Gastrocnemius medialis (tissue), 4 donors: Measurements from ENCODE around the gene ZBTB49. TPM values are rescaled to one million over a fixed set of nuclear protein-coding genes. Genes with fewer than 3 reads are reported as not detected.

Experiments
- ATAC-seq, 2 donors: fragments of 150-250 bp; one replicate each; pipeline ENCODE4 v1.9.1; 2016
- DNase-seq, 2 donors: peaks; one replicate each; pipeline ENCODE4 v3.0.0-alpha.2; 2019
- H3K27ac ChIP-seq, 4 donors: fragments of 200-600 bp; sonication (generic); 1 replicate in 1 of 4; 2 replicates in 3 of 4; pipeline ENCODE4 v1.5.1; 2016 to 2018; ENCODE audit warnings: mild to moderate bottlenecking in 2 of 4, moderate library complexity in 1 of 4
- H3K27me3 ChIP-seq, 3 donors: fragments of 200-600 bp; sonication (generic) in 2 of 3; 1 replicate in 1 of 3; 2 replicates in 2 of 3; pipeline versions ENCODE4 v1.5.1 to v1.6.0; 2016 to 2019; ENCODE audit warnings: mild to moderate bottlenecking in 1 of 3, moderate library complexity in 1 of 3
- H3K36me3 ChIP-seq, 2 donors: fragments of 200-600 bp; sonication (generic) in 1 of 2; one replicate each; pipeline ENCODE4 v1.5.1; 2017 to 2018
- H3K4me1 ChIP-seq, 2 donors: fragments of 200-600 bp; sonication (generic) in 1 of 2; one replicate each; pipeline ENCODE4 v1.5.1; 2016 to 2017; ENCODE audit warnings: mild to moderate bottlenecking in 2 of 2
- H3K4me3 ChIP-seq, 4 donors: fragments of 200-600 bp; sonication (generic) in 3 of 4; 1 replicate in 1 of 4; 2 replicates in 3 of 4; pipeline ENCODE4 v1.5.1; 2016 to 2019; ENCODE audit warnings: mild to moderate bottlenecking in 2 of 4
- H3K9me3 ChIP-seq, 3 donors: fragments of 200-600 bp; sonication (generic) in 2 of 3; 1 replicate in 1 of 3; 2 replicates in 2 of 3; pipeline ENCODE4 v1.5.1; 2016 to 2019
- POLR2A ChIP-seq, 2 donors: fragments of 450-650 bp; IDR thresholded peaks; one replicate each; pipeline ENCODE4 v1.6.1; 2017; ENCODE audit warnings: antibody characterized with exemption in 2 of 2, mild to moderate bottlenecking in 2 of 2, moderate library complexity in 2 of 2
- in situ Hi-C, 4 donors: fragments of 200-750 bp; cut with MboI; loops; one replicate each; pipeline versions ENCODE4 v1.15.0 to v1.8.0; 2017; ENCODE audit warnings: low sequenced_read_pairs in 4 of 4
- intact Hi-C: fragments of 100-400 bp; cut with DNase I; formaldehyde crosslinking; loops from one replicate; pipeline ENCODE4 v1.15.1; 2023; ENCODE audit warnings: low total_unique reads
- total RNA-seq, 4 donors: library from RNA; depleted of rRNA; stranded (reverse); fragments of >200 nt; gene quantifications; one replicate each; pipeline versions ENCODE4 v1.1.0 to v1.2.3, GENCODE V29; 2016
- TF ChIP-seq, protein P1 (sequence below), 5 experiments: fragments of 450-650 bp in 3 of 5; fragments of 200-600 bp in 2 of 5; sonication (generic) in 2 of 5; IDR thresholded peaks in 4 of 5; conservative IDR thresholded peaks in 1 of 5; 1 replicate in 4 of 5; 2 replicates in 1 of 5; pipeline ENCODE4 v1.5.1; 2016 to 2019; ENCODE audit warnings: antibody characterized with exemption in 5 of 5, mild to moderate bottlenecking in 3 of 5, moderate library complexity in 3 of 5

Gene ZBTB49
- total RNA-seq, 4 donors from 2014 or later: 1.7 to 2.8 (median 2.5) TPM

- in situ Hi-C loops (no loop called here), intact Hi-C loops (no loop called here)
- Histone ChIP-seq H3K27ac (no peak overlapping the region), H3K9me3 (no peaks in the 10 kb centered on the region), H3K4me3 (no peak overlapping the region), H3K27me3 (no peaks in the 10 kb centered on the region), H3K4me1 (no peaks in the 10 kb centered on the region), H3K36me3 (peaks cover 0 to 23% of the 10 kb centered on the region in 2 donors)
- ATAC-seq: no peak
- DNase-seq: no peak
- TF ChIP-seq POLR2A (IDR thresholded peaks at IDR 0.05): no peak
- TF ChIP-seq, protein P1, sequence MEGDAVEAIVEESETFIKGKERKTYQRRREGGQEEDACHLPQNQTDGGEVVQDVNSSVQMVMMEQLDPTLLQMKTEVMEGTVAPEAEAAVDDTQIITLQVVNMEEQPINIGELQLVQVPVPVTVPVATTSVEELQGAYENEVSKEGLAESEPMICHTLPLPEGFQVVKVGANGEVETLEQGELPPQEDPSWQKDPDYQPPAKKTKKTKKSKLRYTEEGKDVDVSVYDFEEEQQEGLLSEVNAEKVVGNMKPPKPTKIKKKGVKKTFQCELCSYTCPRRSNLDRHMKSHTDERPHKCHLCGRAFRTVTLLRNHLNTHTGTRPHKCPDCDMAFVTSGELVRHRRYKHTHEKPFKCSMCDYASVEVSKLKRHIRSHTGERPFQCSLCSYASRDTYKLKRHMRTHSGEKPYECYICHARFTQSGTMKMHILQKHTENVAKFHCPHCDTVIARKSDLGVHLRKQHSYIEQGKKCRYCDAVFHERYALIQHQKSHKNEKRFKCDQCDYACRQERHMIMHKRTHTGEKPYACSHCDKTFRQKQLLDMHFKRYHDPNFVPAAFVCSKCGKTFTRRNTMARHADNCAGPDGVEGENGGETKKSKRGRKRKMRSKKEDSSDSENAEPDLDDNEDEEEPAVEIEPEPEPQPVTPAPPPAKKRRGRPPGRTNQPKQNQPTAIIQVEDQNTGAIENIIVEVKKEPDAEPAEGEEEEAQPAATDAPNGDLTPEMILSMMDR (IDR thresholded peaks at IDR 0.05 in 4 of 5, conservative IDR thresholded peaks at IDR 0.05 in 1 of 5): no peak
Measured at GRCh38 chr4:4325321-4325720, 35.3 kb downstream of the ZBTB49 start.

- intact Hi-C loops: no loop called here
- in situ Hi-C loops: no loop called here
- Histone ChIP-seq H3K27me3 (no peaks in the 10 kb centered on the region), H3K27ac (no peak overlapping the region), H3K4me1 (no peaks in the 10 kb centered on the region), H3K4me3 (no peak overlapping the region), H3K9me3 (no peaks in the 10 kb centered on the region), H3K36me3 (peaks cover 0 to 15% of the 10 kb centered on the region in 2 donors)
- no peak for ATAC-seq
- no peak for DNase-seq
- TF ChIP-seq, protein P1 (IDR thresholded peaks at IDR 0.05 in 4 of 5, conservative IDR thresholded peaks at IDR 0.05 in 1 of 5): no peak
- no peak for TF ChIP-seq POLR2A (IDR thresholded peaks at IDR 0.05)
Measured at GRCh38 chr4:4326166-4326565, 36.1 kb downstream of the ZBTB49 start.

GRCh38 chr4:4327652-4328121 lies 37.6 kb downstream of the ZBTB49 start:
- no peak overlapping the region for H3K4me3 ChIP-seq
- H3K27ac ChIP-seq: no peak overlapping the region
- no peaks in the 10 kb centered on the region for H3K4me1 ChIP-seq
- H3K36me3 ChIP-seq: no peaks in the 10 kb centered on the region
- in situ Hi-C loops: no loop called here
- TF ChIP-seq, protein P1 (IDR thresholded peaks at IDR 0.05 in 4 of 5, conservative IDR thresholded peaks at IDR 0.05 in 1 of 5): no peak
- no peak for TF ChIP-seq POLR2A (IDR thresholded peaks at IDR 0.05)
- H3K9me3 ChIP-seq: no peaks in the 10 kb centered on the region
- DNase-seq: no peak
- intact Hi-C loops: no loop called here
- no peak for ATAC-seq
- H3K27me3 ChIP-seq: no peaks in the 10 kb centered on the region

- Histone ChIP-seq H3K27ac (no peak overlapping the region), H3K4me3 (no peak overlapping the region), H3K27me3 (no peaks in the 10 kb centered on the region), H3K9me3 (no peaks in the 10 kb centered on the region), H3K36me3 (no peaks in the 10 kb centered on the region), H3K4me1 (no peaks in the 10 kb centered on the region)
- intact Hi-C loops: no loop called here
- ATAC-seq: no peak
- TF ChIP-seq, protein P1 (IDR thresholded peaks at IDR 0.05 in 4 of 5, conservative IDR thresholded peaks at IDR 0.05 in 1 of 5): no peak
- TF ChIP-seq POLR2A (IDR thresholded peaks at IDR 0.05): no peak
- DNase-seq: no peak
- in situ Hi-C loops: no loop called here
Measured at GRCh38 chr4:4328206-4328605, 38.2 kb downstream of the ZBTB49 start.

DNA sequence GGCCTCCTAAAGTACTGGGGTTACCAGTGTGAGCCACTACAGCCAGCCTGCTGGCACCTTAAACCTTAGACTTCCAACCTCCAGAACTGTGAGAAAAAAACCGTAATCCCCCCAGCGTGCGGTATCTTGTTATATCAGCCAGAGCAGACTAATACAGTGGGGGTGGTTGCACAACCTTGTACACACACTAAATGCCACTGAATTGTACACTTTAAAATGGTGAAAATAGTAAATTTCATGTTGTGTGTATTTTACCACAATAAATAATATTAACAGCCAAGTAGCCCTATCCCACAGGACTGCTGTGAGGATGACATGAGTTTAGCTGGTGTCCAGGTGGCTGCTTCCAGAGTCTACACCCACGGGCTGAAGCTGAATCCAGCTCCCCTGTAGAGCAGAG lies 38.8 kb downstream of the ZBTB49 start:
- ATAC-seq: no peak
- Histone ChIP-seq H3K27me3 (no peaks in the 10 kb centered on the region), H3K9me3 (no peaks in the 10 kb centered on the region), H3K27ac (no peak overlapping the region), H3K4me3 (no peak overlapping the region), H3K4me1 (no peaks in the 10 kb centered on the region), H3K36me3 (no peaks in the 10 kb centered on the region)
- TF ChIP-seq, protein P1 (IDR thresholded peaks at IDR 0.05 in 4 of 5, conservative IDR thresholded peaks at IDR 0.05 in 1 of 5): no peak
- TF ChIP-seq POLR2A (IDR thresholded peaks at IDR 0.05): no peak
- no peak for DNase-seq
- in situ Hi-C loops (no loop called here), intact Hi-C loops (no loop called here)
